Stimulated activated CD4-positive, alpha-beta T cell treated with anti-CD3 and anti-CD28 coated beads, Interleukin-1b, Interleukin-23, amount 100 ng/mL, for 24 hours (primary cell): ENCODE data around the gene SELENOW.
"Not testable (repeated sequence)": the region's sequence is repeated elsewhere in the genome, so short reads cannot be mapped to it uniquely, and the experiment has no call there.

Experiments used
- DNase-seq, 4 experiments: peaks; one replicate each; pipeline ENCODE4 v3.0.0-alpha.2; 2020; ENCODE audit warnings: low read depth in 4 of 4, low spot score in 1 of 4

SELENOW gene

GRCh38 chr19:47781590-47782262 is 3.2 kb downstream of the SELENOW start:
- no peak for DNase-seq

GRCh38 chr19:47786566-47786965 is 8.1 kb downstream of the SELENOW start:
- DNase-seq, result no peak

GRCh38 chr19:47787307-47787706 is 8.8 kb downstream of the SELENOW start:
- not testable (repeated sequence) for DNase-seq

GRCh38 chr19:47789811-47790210 is 11.3 kb downstream of the SELENOW start:
- DNase-seq, result not testable (repeated sequence)

- peak; percentile 84 to 94 (median 87) for DNase-seq
Observed at GRCh38 chr19:47790398-47790814, 11.9 kb downstream of the SELENOW start.

- no peak for DNase-seq
Observed at GRCh38 chr19:47792616-47793015, 14.1 kb downstream of the SELENOW start.

- no peak for DNase-seq
Observed at GRCh38 chr19:47794526-47794925, 16.0 kb downstream of the SELENOW start.

GRCh38 chr19:47796785-47797184 is 18.3 kb downstream of the SELENOW start:
- no peak for DNase-seq

- no peak for DNase-seq
Observed at GRCh38 chr19:47797996-47798903, 19.7 kb downstream of the SELENOW start.

- no peak for DNase-seq
Observed at GRCh38 chr19:47798904-47799266, 20.4 kb downstream of the SELENOW start.

- DNase-seq, result no peak
Observed at GRCh38 chr19:47801270-47801669, 22.8 kb downstream of the SELENOW start.

GRCh38 chr19:47802521-47803043 is 24.1 kb downstream of the SELENOW start:
- no peak for DNase-seq

GRCh38 chr19:47803148-47803547 is 24.6 kb downstream of the SELENOW start:
- DNase-seq, result not testable (repeated sequence)

GRCh38 chr19:47803671-47804070 is 25.2 kb downstream of the SELENOW start:
- DNase-seq, result not testable (repeated sequence)

GRCh38 chr19:47804451-47804850 is 25.9 kb downstream of the SELENOW start, which contains the start of gene TPRX1:
TSS of gene TPRX1 (minus strand) at chr19:47804551. CDS start at chr19:47804539, 12 bp downstream.
- DNase-seq, result not testable (repeated sequence)

GRCh38 chr19:47805313-47805712 is 26.8 kb downstream of the SELENOW start:
- no peak for DNase-seq

- DNase-seq, result no peak
Observed at GRCh38 chr19:47806435-47806834, 27.9 kb downstream of the SELENOW start.

GRCh38 chr19:47813304-47813994 is 34.9 kb downstream of the SELENOW start:
- peak; percentile 69 to 82 (median 70) for DNase-seq

- DNase-seq, result no peak
Observed at GRCh38 chr19:47813995-47814328, 35.5 kb downstream of the SELENOW start.

- DNase-seq, result not testable (repeated sequence)
Observed at GRCh38 chr19:47816270-47816669, 37.8 kb downstream of the SELENOW start.

GRCh38 chr19:47818221-47818620 is 39.7 kb downstream of the SELENOW start:
- not testable (repeated sequence) for DNase-seq
